ENCODE results near the gene SPDEF.

Gene SPDEF

GRCh38 chr6:34566830-34567546, 10.9 kb upstream of the SPDEF start:
- H3K4me3 ChIP-seq = no peak overlapping the region
- peaks cover 0 to 73% of the 10 kb centered on the region in 2 donors for H3K27me3 ChIP-seq
- no peaks in the 10 kb centered on the region for H3K4me1 ChIP-seq
- H3K27ac ChIP-seq = no peak overlapping the region
- intact Hi-C loops (cut with DNase I; ENCODE audit: low total_unique reads) = no loop called here
- no peaks in the 10 kb centered on the region for H3K36me3 ChIP-seq
- no peak for DNase-seq
- no peaks in the 10 kb centered on the region for H3K9me3 ChIP-seq
- TF ChIP-seq, protein P1, sequence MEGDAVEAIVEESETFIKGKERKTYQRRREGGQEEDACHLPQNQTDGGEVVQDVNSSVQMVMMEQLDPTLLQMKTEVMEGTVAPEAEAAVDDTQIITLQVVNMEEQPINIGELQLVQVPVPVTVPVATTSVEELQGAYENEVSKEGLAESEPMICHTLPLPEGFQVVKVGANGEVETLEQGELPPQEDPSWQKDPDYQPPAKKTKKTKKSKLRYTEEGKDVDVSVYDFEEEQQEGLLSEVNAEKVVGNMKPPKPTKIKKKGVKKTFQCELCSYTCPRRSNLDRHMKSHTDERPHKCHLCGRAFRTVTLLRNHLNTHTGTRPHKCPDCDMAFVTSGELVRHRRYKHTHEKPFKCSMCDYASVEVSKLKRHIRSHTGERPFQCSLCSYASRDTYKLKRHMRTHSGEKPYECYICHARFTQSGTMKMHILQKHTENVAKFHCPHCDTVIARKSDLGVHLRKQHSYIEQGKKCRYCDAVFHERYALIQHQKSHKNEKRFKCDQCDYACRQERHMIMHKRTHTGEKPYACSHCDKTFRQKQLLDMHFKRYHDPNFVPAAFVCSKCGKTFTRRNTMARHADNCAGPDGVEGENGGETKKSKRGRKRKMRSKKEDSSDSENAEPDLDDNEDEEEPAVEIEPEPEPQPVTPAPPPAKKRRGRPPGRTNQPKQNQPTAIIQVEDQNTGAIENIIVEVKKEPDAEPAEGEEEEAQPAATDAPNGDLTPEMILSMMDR (IDR thresholded peaks at IDR 0.05) = no peak

GRCh38 chr6:34565722-34566137, 9.6 kb upstream of the SPDEF start:
- TF ChIP-seq, protein P1 (IDR thresholded peaks at IDR 0.05) = no peak
- H3K27me3 ChIP-seq = peaks cover 0 to 67% of the 10 kb centered on the region in 2 donors
- DNase-seq = no peak
- no peaks in the 10 kb centered on the region for H3K4me1 ChIP-seq
- H3K4me3 ChIP-seq = no peak overlapping the region
- intact Hi-C loops (cut with DNase I; ENCODE audit: low total_unique reads) = no loop called here
- H3K9me3 ChIP-seq = no peaks in the 10 kb centered on the region
- no peaks in the 10 kb centered on the region for H3K36me3 ChIP-seq
- no peak overlapping the region for H3K27ac ChIP-seq

GRCh38 chr6:34564181-34564580, 8.1 kb upstream of the SPDEF start:
- H3K27me3 ChIP-seq = peaks cover 0 to 54% of the 10 kb centered on the region in 2 donors
- H3K27ac ChIP-seq = no peak overlapping the region
- no peaks in the 10 kb centered on the region for H3K36me3 ChIP-seq
- H3K9me3 ChIP-seq = no peaks in the 10 kb centered on the region
- DNase-seq = no peak
- TF ChIP-seq, protein P1 (IDR thresholded peaks at IDR 0.05) = no peak
- H3K4me3 ChIP-seq = no peak overlapping the region
- intact Hi-C loops (cut with DNase I; ENCODE audit: low total_unique reads) = no loop called here
- no peaks in the 10 kb centered on the region for H3K4me1 ChIP-seq

DNA sequence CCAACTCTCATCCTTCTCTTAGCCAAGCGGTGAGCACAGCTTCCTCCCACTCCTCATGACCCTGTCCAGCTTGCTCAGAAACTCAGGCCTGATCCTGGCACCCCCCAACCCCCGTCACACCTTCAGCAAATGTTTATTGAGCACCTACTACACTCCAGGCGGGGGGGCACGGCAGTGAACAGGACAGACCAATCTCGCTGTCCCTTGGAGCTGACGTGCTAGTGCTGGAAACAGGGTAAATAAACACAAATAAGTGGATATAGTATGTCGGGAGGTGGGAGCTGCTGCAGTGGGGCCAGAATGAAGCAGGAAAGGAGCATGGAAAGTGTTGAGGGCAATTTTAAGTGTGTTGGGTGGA, 7.4 kb upstream of the SPDEF start:
- TF ChIP-seq, protein P1 (IDR thresholded peaks at IDR 0.05) = no peak
- Histone ChIP-seq H3K27me3 (peaks cover 0 to 47% of the 10 kb centered on the region in 2 donors), H3K9me3 (peaks cover 0 to 4% (median 0%) of the 10 kb centered on the region in 3 donors)

GRCh38 chr6:34562861-34563512, 6.9 kb upstream of the SPDEF start:
- Histone ChIP-seq H3K9me3 (peaks cover 0 to 9% (median 0%) of the 10 kb centered on the region in 3 donors), H3K4me3 (no peak overlapping the region), H3K36me3 (no peaks in the 10 kb centered on the region), H3K4me1 (no peaks in the 10 kb centered on the region), H3K27me3 (peaks cover 0 to 42% of the 10 kb centered on the region in 2 donors), H3K27ac (no peak overlapping the region)
- no peak for DNase-seq
- intact Hi-C loops (cut with DNase I; ENCODE audit: low total_unique reads) = no loop called here
- TF ChIP-seq, protein P1 (IDR thresholded peaks at IDR 0.05) = no peak

More for the DNA sequence above, 7.4 kb upstream of the SPDEF start:
- DNase-seq = no peak
- intact Hi-C loops (cut with DNase I; ENCODE audit: low total_unique reads) = no loop called here
- Histone ChIP-seq H3K4me1 (no peaks in the 10 kb centered on the region), H3K27ac (no peak overlapping the region), H3K4me3 (no peak overlapping the region), H3K36me3 (no peaks in the 10 kb centered on the region)

Measured in tibial artery (tissue), 4 donors.